Right cardiac atrium (tissue), 5 donors: ENCODE data around the gene GABPB1. TPM values are rescaled to one million over a fixed set of nuclear protein-coding genes. Genes with fewer than 3 reads are reported as not detected.

Experiments
- ATAC-seq, 2 donors: fragments of 200-7000 bp; cut with Tn5 transposase; one replicate each; pipeline versions ENCODE4 v1.8.0 to v1.9.1; 2020; ENCODE audit warnings: moderate library complexity in 2 of 2, mild to moderate bottlenecking in 1 of 2
- DNase-seq, 3 donors: peaks; one replicate each; pipeline ENCODE4 v3.0.0-alpha.2; 2020
- H3K27ac ChIP-seq: one replicate; pipeline ENCODE4 v1.5.1; 2013; ENCODE audit warnings: mild to moderate bottlenecking, low read length, control low read depth, moderate library complexity
- H3K27me3 ChIP-seq: one replicate; pipeline ENCODE4 v1.6.1; 2013; ENCODE audit not compliant: control insufficient read depth, insufficient read depth
- H3K4me1 ChIP-seq: one replicate; pipeline ENCODE4 v1.6.1; 2013; ENCODE audit warnings: low read length; ENCODE audit not compliant: control insufficient read depth, insufficient read depth
- H3K4me3 ChIP-seq: one replicate; pipeline ENCODE4 v1.5.1; 2013; ENCODE audit warnings: low read length, control low read depth
- H3K9me3 ChIP-seq: one replicate; pipeline ENCODE4 v1.6.1; 2013; ENCODE audit warnings: low read length; ENCODE audit not compliant: control insufficient read depth
- WGBS: extraction: QIAGEN DNeasy Blood & Tissue Kit; methylation state at CpG from one replicate; pipeline ENCODE4 v1.1.7; 2013; 5-methylcytosine and 5-hydroxymethylcytosine counted together
- intact Hi-C, 4 donors: fragments of 100-400 bp; cut with DNase I; formaldehyde crosslinking; loops; one replicate each; pipeline versions ENCODE4 v1.11.0 to v1.14.0; 2022 to 2023
- polyA plus RNA-seq: library from polyadenylated mRNA; stranded (reverse); fragments of 200-250 nt; gene quantifications from one replicate; pipeline ENCODE4 v1.2.3, GENCODE V29; 2013
- total RNA-seq, 4 donors: library from RNA; stranded (reverse); fragmentation: NEBNext Ultra II Directional; extraction: Animal tissue kit (Norgen Biotek cat#: 25700); gene quantifications; one replicate each; pipeline ENCODE4 v1.2.1, GENCODE V29; 2021
- donor health status: healthy with polysubstance abuse.
- donor health status: DM: no; HTN: yes; CAD: no.
- donor health status: DM: no; HTN: no; CAD: no.
- donor health status: DM: no; HTN: yes; CAD: no; lungs with severe emphysema.
- donor health status: DM: yes; HTN: yes; CAD: no.

The GABPB1 gene
- total and polyA plus RNA-seq, 5 donors: 5.2 to 11.2 (median 10.1) TPM

GRCh38 chr15:50365971-50366370 is 11.0 kb upstream of the GABPB1 start:
- Histone ChIP-seq H3K4me1 (no peaks in the 10 kb centered on the region), H3K27ac (no peak overlapping the region), H3K4me3 (no peak overlapping the region), H3K27me3 (no peaks in the 10 kb centered on the region), H3K9me3 (no peaks in the 10 kb centered on the region)
- ATAC-seq: no peak
- no peak for DNase-seq
- intact Hi-C loops: no loop called here

- WGBS: 93% methylated on average over 2 of the region's 2 CpGs
- no peak for ATAC-seq
Measured at GRCh38 chr15:50365570-50365969, 10.6 kb upstream of the GABPB1 start.

GRCh38 chr15:50363612-50364011 is 8.6 kb upstream of the GABPB1 start:
- intact Hi-C loops: no loop called here
- ATAC-seq (no peak), DNase-seq (no peak)
- Histone ChIP-seq H3K27ac (no peak overlapping the region), H3K9me3 (no peaks in the 10 kb centered on the region), H3K4me3 (no peak overlapping the region), H3K4me1 (no peaks in the 10 kb centered on the region), H3K27me3 (no peaks in the 10 kb centered on the region)
- 90% methylated on average over 2 of the region's 2 CpGs for WGBS

More at GRCh38 chr15:50365570-50365969, 10.6 kb upstream of the GABPB1 start:
- Histone ChIP-seq H3K4me3 (no peak overlapping the region), H3K9me3 (no peaks in the 10 kb centered on the region), H3K27me3 (no peaks in the 10 kb centered on the region), H3K4me1 (no peaks in the 10 kb centered on the region), H3K27ac (no peak overlapping the region)
- no peak for DNase-seq
- intact Hi-C loops: no loop called here

GRCh38 chr15:50361756-50362155 is 6.8 kb upstream of the GABPB1 start:
- WGBS: 83% methylated on average over 6 of the region's 6 CpGs

GRCh38 chr15:50358845-50359244 is 3.8 kb upstream of the GABPB1 start:
- no peaks in the 10 kb centered on the region for H3K4me1 ChIP-seq
- H3K9me3 ChIP-seq: no peaks in the 10 kb centered on the region
- WGBS: 89% methylated on average over 1 of the region's 1 CpG
- no peak overlapping the region for H3K4me3 ChIP-seq
- no peak overlapping the region for H3K27ac ChIP-seq
- intact Hi-C loops: no loop called here
- H3K27me3 ChIP-seq: no peaks in the 10 kb centered on the region
- DNase-seq: no peak
- ATAC-seq: no peak

More at GRCh38 chr15:50361756-50362155, 6.8 kb upstream of the GABPB1 start:
- Histone ChIP-seq H3K4me1 (no peaks in the 10 kb centered on the region), H3K9me3 (no peaks in the 10 kb centered on the region), H3K27ac (no peak overlapping the region), H3K27me3 (no peaks in the 10 kb centered on the region), H3K4me3 (no peak overlapping the region)
- intact Hi-C loops: no loop called here
- no peak for ATAC-seq
- DNase-seq: no peak

GRCh38 chr15:50355980-50356379 is 982 bp upstream of the GABPB1 start:
- 14% methylated on average over 2 of the region's 2 CpGs for WGBS
- H3K9me3 ChIP-seq: no peaks in the 10 kb centered on the region
- DNase-seq (no peak), ATAC-seq (no peak)
- H3K4me3 ChIP-seq: peak overlapping the region; percentile 93
- no peak overlapping the region for H3K27ac ChIP-seq
- peaks cover 10% of the 10 kb centered on the region for H3K4me1 ChIP-seq
- intact Hi-C loops: no loop called here
- no peaks in the 10 kb centered on the region for H3K27me3 ChIP-seq

GRCh38 chr15:50355619-50355905 is 564 bp upstream of the GABPB1 start:
- intact Hi-C loops: no loop called here
- peak; percentile 14 to 39 for ATAC-seq
- Histone ChIP-seq H3K27me3 (no peaks in the 10 kb centered on the region), H3K9me3 (no peaks in the 10 kb centered on the region), H3K4me3 (peak overlapping the region; percentile 93), H3K27ac (peak overlapping the region; percentile 37), H3K4me1 (peaks cover 10% of the 10 kb centered on the region)
- no peak for DNase-seq
- WGBS: 1% methylated on average over 8 of the region's 8 CpGs

- peaks cover 10% of the 10 kb centered on the region for H3K4me1 ChIP-seq
- H3K27me3 ChIP-seq: no peaks in the 10 kb centered on the region
- peak; percentile 37 to 75 (median 72) for DNase-seq
- WGBS: under 1% methylated on average over 79 of the region's 79 CpGs
- peak overlapping the region; percentile 93 for H3K4me3 ChIP-seq
- peak overlapping the region; percentile 95 for H3K27ac ChIP-seq
- H3K9me3 ChIP-seq: no peaks in the 10 kb centered on the region
- ATAC-seq: peak; percentile 53 to 65
- intact Hi-C loops: no loop called here
Measured at GRCh38 chr15:50353975-50354837, 792 bp downstream of the GABPB1 start.

- H3K9me3 ChIP-seq: no peaks in the 10 kb centered on the region
- DNase-seq (no peak), ATAC-seq (peak in 1 of 2 donors; percentile 41)
- H3K4me1 ChIP-seq: peaks cover 10% of the 10 kb centered on the region
- no peaks in the 10 kb centered on the region for H3K27me3 ChIP-seq
- H3K4me3 ChIP-seq: peak overlapping the region; percentile 93
- WGBS: under 1% methylated on average over 6 of the region's 6 CpGs
- H3K27ac ChIP-seq: peak overlapping the region; percentile 95
- intact Hi-C loops: no loop called here
Measured at GRCh38 chr15:50353251-50353974, 1.6 kb downstream of the GABPB1 start.

GRCh38 chr15:50350621-50351020 is 4.4 kb downstream of the GABPB1 start:
- H3K9me3 ChIP-seq: no peaks in the 10 kb centered on the region
- peaks cover 10% of the 10 kb centered on the region for H3K4me1 ChIP-seq
- intact Hi-C loops: no loop called here
- DNase-seq: no peak
- no peak for ATAC-seq
- H3K4me3 ChIP-seq: no peak overlapping the region
- 72% methylated on average over 3 of the region's 3 CpGs for WGBS
- H3K27me3 ChIP-seq: no peaks in the 10 kb centered on the region
- no peak overlapping the region for H3K27ac ChIP-seq

- intact Hi-C loops: no loop called here
- no peaks in the 10 kb centered on the region for H3K9me3 ChIP-seq
- 95% methylated on average over 5 of the region's 5 CpGs for WGBS
- H3K4me3 ChIP-seq: no peak overlapping the region
- no peaks in the 10 kb centered on the region for H3K27me3 ChIP-seq
- ATAC-seq (no peak), DNase-seq (no peak)
- no peak overlapping the region for H3K27ac ChIP-seq
- H3K4me1 ChIP-seq: no peaks in the 10 kb centered on the region
Measured at GRCh38 chr15:50345298-50345697, 9.7 kb downstream of the GABPB1 start.
